ENCODE data around the gene CYP4F22.
A peak's percentile ranks its signal among the peaks of the same experiment; 100 is the strongest.
"Not testable (repeated sequence)": the region's sequence is repeated elsewhere in the genome, so short reads cannot be mapped to it uniquely, and the experiment has no call there.

Gene CYP4F22

DNA sequence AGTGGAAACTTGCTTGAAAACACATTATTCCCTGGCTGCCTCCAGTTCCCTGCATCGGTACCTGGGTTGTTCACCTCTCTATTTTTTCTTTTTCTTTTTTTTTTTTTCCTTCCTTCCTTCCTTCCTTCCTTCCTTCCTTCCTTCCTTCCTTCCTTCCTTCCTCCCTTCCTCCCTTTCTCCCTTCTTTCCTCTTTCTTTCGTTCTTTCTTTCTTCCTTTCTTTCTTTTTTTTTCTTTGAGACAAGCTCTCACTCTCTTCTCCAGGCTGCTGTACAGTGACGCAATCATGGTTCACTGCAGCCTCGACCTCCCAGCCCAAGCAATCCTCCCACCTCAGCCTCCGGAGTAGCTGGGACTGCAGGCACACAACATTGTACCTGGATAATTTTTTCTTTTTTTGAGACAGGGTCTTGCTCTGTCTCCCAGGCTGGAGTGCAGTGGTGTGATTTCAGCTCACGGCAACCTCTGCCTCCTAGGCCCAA, 40.6 kb upstream of the CYP4F22 start:
- H3K4me3 ChIP-seq (ENCODE audit: control insufficient read depth, low read depth, low read length) = no peak overlapping the region
- TF ChIP-seq, protein P1, sequence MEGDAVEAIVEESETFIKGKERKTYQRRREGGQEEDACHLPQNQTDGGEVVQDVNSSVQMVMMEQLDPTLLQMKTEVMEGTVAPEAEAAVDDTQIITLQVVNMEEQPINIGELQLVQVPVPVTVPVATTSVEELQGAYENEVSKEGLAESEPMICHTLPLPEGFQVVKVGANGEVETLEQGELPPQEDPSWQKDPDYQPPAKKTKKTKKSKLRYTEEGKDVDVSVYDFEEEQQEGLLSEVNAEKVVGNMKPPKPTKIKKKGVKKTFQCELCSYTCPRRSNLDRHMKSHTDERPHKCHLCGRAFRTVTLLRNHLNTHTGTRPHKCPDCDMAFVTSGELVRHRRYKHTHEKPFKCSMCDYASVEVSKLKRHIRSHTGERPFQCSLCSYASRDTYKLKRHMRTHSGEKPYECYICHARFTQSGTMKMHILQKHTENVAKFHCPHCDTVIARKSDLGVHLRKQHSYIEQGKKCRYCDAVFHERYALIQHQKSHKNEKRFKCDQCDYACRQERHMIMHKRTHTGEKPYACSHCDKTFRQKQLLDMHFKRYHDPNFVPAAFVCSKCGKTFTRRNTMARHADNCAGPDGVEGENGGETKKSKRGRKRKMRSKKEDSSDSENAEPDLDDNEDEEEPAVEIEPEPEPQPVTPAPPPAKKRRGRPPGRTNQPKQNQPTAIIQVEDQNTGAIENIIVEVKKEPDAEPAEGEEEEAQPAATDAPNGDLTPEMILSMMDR (IDR thresholded peaks at IDR 0.05; ENCODE audit: control insufficient read depth, insufficient read depth, low read depth, low read length, missing control alignments) = no peak
- DNase-seq (ENCODE audit: low read depth) = no peak

DNA sequence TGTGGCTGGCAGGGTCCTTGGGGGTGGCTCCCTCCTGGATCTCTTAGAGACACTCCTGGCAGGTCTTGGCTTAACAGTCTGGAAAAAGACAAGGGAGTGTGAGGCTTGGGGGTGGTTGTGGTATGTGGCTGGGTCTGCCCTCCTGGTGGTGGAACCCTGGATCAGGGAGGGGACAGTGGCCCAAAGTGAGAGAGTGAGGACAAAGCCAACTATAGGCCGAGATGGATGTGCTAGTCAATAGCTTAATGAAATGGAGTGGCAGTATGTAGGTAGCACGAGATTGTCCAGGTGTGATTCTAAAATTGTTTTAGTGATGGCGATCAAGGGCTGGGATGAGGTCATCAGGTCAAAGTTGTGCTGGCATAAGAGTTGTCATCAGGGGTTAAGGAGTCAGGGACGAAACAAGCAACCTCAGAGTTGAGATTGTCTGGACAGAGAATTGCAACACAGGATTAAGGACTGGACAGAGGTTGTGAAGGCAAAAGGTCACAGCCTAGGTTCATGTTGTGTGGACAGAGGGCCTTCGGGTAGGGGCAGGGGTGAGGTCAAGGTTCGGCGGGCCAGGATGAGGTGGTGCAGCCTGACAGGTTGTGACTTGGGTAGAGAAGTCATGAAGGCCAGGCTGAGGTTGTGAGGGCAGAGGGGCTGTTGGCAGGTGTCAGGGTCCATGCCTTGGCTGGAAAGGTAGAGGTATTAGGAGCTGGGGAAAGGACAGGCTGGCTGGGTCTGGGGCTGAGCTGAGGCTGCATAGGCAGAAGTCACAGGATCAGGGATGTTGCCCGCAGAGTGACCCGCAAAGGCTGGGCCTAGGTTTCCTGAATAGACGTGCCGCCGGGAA, 39.4 kb upstream of the CYP4F22 start:
- TF ChIP-seq, protein P1 (IDR thresholded peaks at IDR 0.05; ENCODE audit: control insufficient read depth, insufficient read depth, low read depth, low read length, missing control alignments) = no peak
- DNase-seq (ENCODE audit: low read depth) = no peak
- H3K4me3 ChIP-seq (ENCODE audit: control insufficient read depth, low read depth, low read length) = no peak overlapping the region

DNA sequence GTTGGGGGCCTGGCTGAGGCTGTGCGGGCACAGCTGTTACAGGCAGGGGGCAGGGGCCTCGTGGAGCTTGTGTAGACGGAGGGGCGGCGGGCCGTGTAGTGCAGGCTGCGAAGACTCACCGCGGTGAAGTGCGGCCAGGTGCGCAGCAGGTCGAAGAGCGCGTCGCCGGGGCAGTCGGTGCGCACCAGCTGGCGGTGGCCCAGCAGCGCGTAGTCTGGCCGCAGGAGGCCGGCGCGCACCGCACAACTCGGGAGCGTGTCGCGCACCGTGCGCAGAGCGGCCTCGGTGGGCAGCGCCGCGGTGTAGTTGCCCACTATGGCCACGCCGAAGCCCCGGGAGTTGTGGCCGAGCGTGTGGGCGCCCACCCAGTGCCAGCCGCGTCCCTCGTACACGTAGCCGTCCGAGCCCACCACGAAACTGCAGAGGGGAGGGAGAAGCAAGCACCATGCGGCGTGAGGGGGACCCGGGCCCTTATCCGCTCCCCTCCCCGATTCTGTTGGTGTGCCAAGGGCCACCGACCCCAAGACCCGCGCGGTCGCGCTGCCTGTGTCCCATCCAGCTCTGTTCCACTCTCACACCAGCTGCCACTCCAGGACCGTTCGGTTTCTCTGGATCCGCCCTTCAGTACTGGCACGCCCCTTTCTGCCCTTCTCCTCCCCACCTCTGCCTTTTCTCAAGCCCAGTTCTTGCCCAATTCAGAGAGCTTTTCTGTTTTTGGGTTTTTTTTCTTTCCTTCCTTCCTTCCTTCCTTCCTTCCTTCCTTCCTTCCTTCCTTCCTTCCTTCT, 38.6 kb upstream of the CYP4F22 start:
- TF ChIP-seq, protein P1 (IDR thresholded peaks at IDR 0.05; ENCODE audit: control insufficient read depth, insufficient read depth, low read depth, low read length, missing control alignments) = no peak
- peak overlapping the region; percentile 24; the same call in 1 of the 2 replicates for H3K4me3 ChIP-seq (ENCODE audit: control insufficient read depth, low read depth, low read length)
- no peak for DNase-seq (ENCODE audit: low read depth)

DNA sequence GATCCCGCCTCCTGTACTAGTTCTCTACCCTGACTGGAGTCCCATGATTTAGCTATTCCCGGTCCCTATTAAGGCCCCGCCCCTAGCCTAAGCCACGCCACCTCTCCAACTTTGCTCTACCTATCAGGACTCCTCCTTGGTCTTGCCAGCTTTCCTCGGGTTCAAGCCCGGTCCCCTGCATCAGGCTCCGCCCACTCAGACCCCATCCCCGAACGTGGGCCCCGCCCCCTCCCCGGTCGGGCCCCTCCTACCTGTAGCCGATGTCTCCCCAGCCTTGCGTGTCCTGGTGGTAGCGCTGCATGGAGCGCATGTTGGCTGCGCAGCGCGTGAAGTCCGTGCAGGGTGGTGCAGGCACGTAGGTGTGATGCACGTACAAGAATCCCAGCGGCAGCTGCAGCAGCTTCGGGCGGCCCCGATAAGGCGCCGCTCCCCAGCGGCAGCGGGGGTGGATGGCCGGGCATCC, 36.7 kb upstream of the CYP4F22 start:
- DNase-seq (ENCODE audit: low read depth) = no peak
- H3K4me3 ChIP-seq (ENCODE audit: control insufficient read depth, low read depth, low read length) = no peak overlapping the region
- TF ChIP-seq, protein P1 (IDR thresholded peaks at IDR 0.05; ENCODE audit: control insufficient read depth, insufficient read depth, low read depth, low read length, missing control alignments) = no peak

DNA sequence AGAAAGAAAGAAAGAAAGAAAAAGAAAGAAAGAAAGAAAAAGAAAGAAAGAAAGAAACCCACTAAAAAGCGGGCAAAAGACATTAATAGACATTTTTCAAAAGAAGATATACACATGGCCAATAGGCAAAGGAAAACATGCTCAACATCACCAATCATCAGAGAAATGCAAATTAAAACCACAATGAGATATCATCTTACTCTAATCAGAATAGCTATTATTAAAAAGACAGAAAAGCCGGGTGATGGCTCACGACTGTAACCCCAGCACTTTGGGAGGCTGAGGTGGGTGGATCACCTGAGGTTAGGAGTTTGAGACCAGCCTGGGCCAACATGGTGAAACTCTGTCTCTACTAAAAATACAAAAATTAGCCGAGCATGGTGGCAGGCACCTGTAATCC, 34.5 kb upstream of the CYP4F22 start:
- not testable (repeated sequence) for DNase-seq (ENCODE audit: low read depth)

DNA sequence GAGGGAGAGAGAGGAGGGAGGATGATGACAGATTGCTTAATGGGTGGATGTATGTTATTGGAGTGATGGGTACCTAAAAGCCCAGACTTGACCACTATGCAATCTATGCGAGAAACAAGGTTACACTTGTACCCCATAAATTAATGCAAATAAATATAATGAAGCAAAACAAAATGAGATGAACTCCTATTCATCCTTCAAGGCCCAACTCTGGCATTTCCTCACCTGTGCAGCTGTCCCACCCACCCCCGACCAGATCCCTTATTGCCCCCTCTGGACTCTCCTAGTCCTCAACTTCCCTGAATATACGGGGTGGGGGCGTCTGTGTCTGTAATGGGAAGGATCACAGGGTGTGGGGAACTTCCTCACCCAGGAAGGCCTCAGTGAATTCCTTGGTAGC, 33.2 kb upstream of the CYP4F22 start:
- TF ChIP-seq, protein P1 (IDR thresholded peaks at IDR 0.05; ENCODE audit: control insufficient read depth, insufficient read depth, low read depth, low read length, missing control alignments) = no peak
- DNase-seq (ENCODE audit: low read depth) = no peak
- no peak overlapping the region for H3K4me3 ChIP-seq (ENCODE audit: control insufficient read depth, low read depth, low read length)

More for the DNA sequence above, 34.5 kb upstream of the CYP4F22 start:
- H3K4me3 ChIP-seq (ENCODE audit: control insufficient read depth, low read depth, low read length) = not testable (repeated sequence)

DNA sequence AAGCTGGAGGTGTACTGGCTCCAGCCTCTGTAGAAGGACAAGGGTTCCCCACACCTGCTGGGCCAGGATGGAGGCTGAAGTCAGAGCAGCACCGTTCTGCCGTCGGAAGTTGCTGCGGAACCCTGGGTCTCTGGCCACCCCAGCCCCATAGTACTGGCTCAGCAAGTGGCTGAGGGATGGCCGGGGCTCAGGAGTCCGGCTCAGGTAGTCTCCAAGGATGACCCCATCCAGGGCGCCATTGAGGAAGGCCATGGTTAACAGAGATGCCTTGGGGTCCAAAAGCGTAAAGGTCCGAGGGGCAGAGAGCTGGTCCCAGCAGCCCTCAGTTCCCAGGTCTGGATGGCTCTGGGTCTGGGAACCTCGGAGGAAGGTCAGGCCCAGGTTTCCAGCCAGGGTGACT, 32.7 kb upstream of the CYP4F22 start:
- TF ChIP-seq, protein P1 (IDR thresholded peaks at IDR 0.05; ENCODE audit: control insufficient read depth, insufficient read depth, low read depth, low read length, missing control alignments) = no peak
- no peak for DNase-seq (ENCODE audit: low read depth)

More for the DNA sequence above, 32.7 kb upstream of the CYP4F22 start:
- no peak overlapping the region for H3K4me3 ChIP-seq (ENCODE audit: control insufficient read depth, low read depth, low read length)

Data from AG09309 (cell line).